T1000 (cell line): Measurements from ENCODE around the gene ARHGAP30.

Experiments used
- DNase-seq: peaks from one replicate; lab custom pipeline; 2025; ENCODE audit warnings: mixed read lengths; lab: John Stamatoyannopoulos, UW

The ARHGAP30 gene

GRCh38 chr1:161013488-161014230, 56.0 kb downstream of the ARHGAP30 start:
- DNase-seq, result no peak

- no peak for DNase-seq
These were observed 56.6 kb downstream of the ARHGAP30 start for GRCh38 chr1:161013131-161013487.

GRCh38 chr1:161012420-161012819, 57.3 kb downstream of the ARHGAP30 start:
- no peak for DNase-seq

GRCh38 chr1:161009602-161010211, 60.0 kb downstream of the ARHGAP30 start:
- no peak for DNase-seq

- no peak for DNase-seq
These were observed 60.7 kb downstream of the ARHGAP30 start for GRCh38 chr1:161008869-161009510.

GRCh38 chr1:161007369-161007768, 62.3 kb downstream of the ARHGAP30 start:
- DNase-seq, result no peak

GRCh38 chr1:161006563-161006962, 63.1 kb downstream of the ARHGAP30 start:
- no peak for DNase-seq

- no peak for DNase-seq
These were observed 68.2 kb downstream of the ARHGAP30 start for GRCh38 chr1:161001525-161001924.

- DNase-seq, result no peak
These were observed 68.8 kb downstream of the ARHGAP30 start for GRCh38 chr1:161000736-161001480.

GRCh38 chr1:160999376-160999775, 70.3 kb downstream of the ARHGAP30 start:
- no peak for DNase-seq

GRCh38 chr1:160997323-160998038, 72.2 kb downstream of the ARHGAP30 start:
- no peak for DNase-seq
